Loucy (cell line): ENCODE measurements around the gene TSHZ2.

Experiments used
- H2AFZ ChIP-seq: fragments of 200-600 bp; sonication (generic); 2 replicates; pipeline ENCODE4 v1.6.0; 2016; ENCODE audit warnings: antibody characterized with exemption, mild to moderate bottlenecking, low read length, moderate library complexity
- H3F3A ChIP-seq: fragments of 200-600 bp; 2 replicates; pipeline ENCODE4 v1.6.0; 2016; ENCODE audit warnings: antibody characterized with exemption, low read depth, mild to moderate bottlenecking
- H3K27me3 ChIP-seq: fragments of 200-600 bp; sonication (generic); 2 replicates; pipeline ENCODE4 v1.6.1; 2014; ENCODE audit warnings: low read length, mild to moderate bottlenecking; ENCODE audit not compliant: insufficient read depth, poor library complexity, severe bottlenecking
- H3K36me3 ChIP-seq: fragments of 200-600 bp; sonication (generic); 2 replicates; pipeline ENCODE4 v1.6.1; 2016; ENCODE audit warnings: low read length; ENCODE audit not compliant: insufficient read depth
- H3K4me1 ChIP-seq: fragments of 200-600 bp; sonication (generic); 2 replicates; pipeline ENCODE4 v1.5.1; 2014; ENCODE audit warnings: low read length, mild to moderate bottlenecking; ENCODE audit not compliant: insufficient read depth, poor library complexity, severe bottlenecking
- H3K4me2 ChIP-seq: fragments of 200-600 bp; sonication (generic); 2 replicates; pipeline ENCODE4 v1.6.0; 2014; ENCODE audit warnings: antibody characterized with exemption, low read length, low read depth, mild to moderate bottlenecking; ENCODE audit not compliant: poor library complexity, severe bottlenecking
- H3K4me3 ChIP-seq: fragments of 200-600 bp; sonication (generic); 2 replicates; pipeline ENCODE4 v1.5.1; 2014; ENCODE audit warnings: low read length, mild to moderate bottlenecking, mixed read lengths; ENCODE audit not compliant: poor library complexity, severe bottlenecking
- H3K79me2 ChIP-seq: fragments of 200-600 bp; sonication (generic); 2 replicates; pipeline ENCODE4 v1.6.1; 2014; ENCODE audit warnings: low read length; ENCODE audit not compliant: insufficient read depth
- H3K9ac ChIP-seq: fragments of 200-600 bp; sonication (generic); 2 replicates; pipeline ENCODE4 v1.6.0; 2014; ENCODE audit warnings: mild to moderate bottlenecking, low read depth, low read length, moderate library complexity; ENCODE audit not compliant: poor library complexity, severe bottlenecking
- H3K9me2 ChIP-seq: fragments of 200-600 bp; sonication (generic); replicated peaks from 2 replicates; pipeline ENCODE4 v1.6.1; 2016; ENCODE audit warnings: low read depth, low read length, mixed read lengths
- H3K9me3 ChIP-seq: fragments of 200-600 bp; sonication (generic); 2 replicates; pipeline ENCODE4 v1.6.1; 2014; ENCODE audit warnings: mild to moderate bottlenecking, antibody characterized with exemption, low read length, low read depth; ENCODE audit not compliant: insufficient read depth
- H4K20me1 ChIP-seq: fragments of 200-600 bp; sonication (generic); 2 replicates; pipeline ENCODE4 v1.6.0; 2014; ENCODE audit warnings: antibody characterized with exemption, low read length, mild to moderate bottlenecking; ENCODE audit not compliant: insufficient read depth, poor library complexity, severe bottlenecking
- EZH2phosphoT487 ChIP-seq: fragments of 200-600 bp; IDR thresholded peaks from 2 replicates; pipeline ENCODE4 v1.6.1; 2018; ENCODE audit warnings: antibody characterized with exemption, mild to moderate bottlenecking, moderate library complexity, borderline replicate concordance
- TF ChIP-seq, protein P1 (sequence below): fragments of 200-600 bp; sonication (generic); conservative IDR thresholded peaks from 2 replicates; pipeline ENCODE4 v1.5.1; 2014; ENCODE audit warnings: mild to moderate bottlenecking, antibody characterized with exemption, low read length

Gene TSHZ2

DNA sequence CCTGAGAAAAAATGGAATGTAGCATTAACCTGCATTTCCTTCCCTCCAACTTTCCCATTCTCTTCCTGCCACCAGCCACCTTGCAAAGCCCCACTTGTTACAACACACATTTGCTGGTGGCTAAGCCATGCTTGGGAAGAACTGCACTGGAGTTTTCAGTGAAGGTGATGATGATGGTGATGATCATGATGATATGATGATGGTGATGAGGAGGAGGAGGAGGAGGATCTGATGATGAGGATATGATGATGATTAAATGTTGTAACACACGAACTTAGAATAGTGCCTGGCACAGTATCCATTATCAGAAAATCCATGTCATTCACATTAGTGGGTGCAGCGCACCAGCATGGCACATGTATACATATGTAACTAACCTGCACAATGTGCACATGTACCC is 297.2 kb downstream of the TSHZ2 start:
- H3K27me3 ChIP-seq: no peaks in the 10 kb centered on the region
- no peaks in the 10 kb centered on the region for H3K9me2 ChIP-seq
- no peaks in the 10 kb centered on the region for H3K79me2 ChIP-seq
- no peaks in the 10 kb centered on the region for H3F3A ChIP-seq
- H3K4me3 ChIP-seq: no peak overlapping the region
- no peaks in the 10 kb centered on the region for H4K20me1 ChIP-seq
- no peak overlapping the region for H3K4me2 ChIP-seq
- no peaks in the 10 kb centered on the region for H3K36me3 ChIP-seq
- H3K4me1 ChIP-seq: no peaks in the 10 kb centered on the region
- no peak overlapping the region for H3K9ac ChIP-seq
- TF ChIP-seq, protein P1, sequence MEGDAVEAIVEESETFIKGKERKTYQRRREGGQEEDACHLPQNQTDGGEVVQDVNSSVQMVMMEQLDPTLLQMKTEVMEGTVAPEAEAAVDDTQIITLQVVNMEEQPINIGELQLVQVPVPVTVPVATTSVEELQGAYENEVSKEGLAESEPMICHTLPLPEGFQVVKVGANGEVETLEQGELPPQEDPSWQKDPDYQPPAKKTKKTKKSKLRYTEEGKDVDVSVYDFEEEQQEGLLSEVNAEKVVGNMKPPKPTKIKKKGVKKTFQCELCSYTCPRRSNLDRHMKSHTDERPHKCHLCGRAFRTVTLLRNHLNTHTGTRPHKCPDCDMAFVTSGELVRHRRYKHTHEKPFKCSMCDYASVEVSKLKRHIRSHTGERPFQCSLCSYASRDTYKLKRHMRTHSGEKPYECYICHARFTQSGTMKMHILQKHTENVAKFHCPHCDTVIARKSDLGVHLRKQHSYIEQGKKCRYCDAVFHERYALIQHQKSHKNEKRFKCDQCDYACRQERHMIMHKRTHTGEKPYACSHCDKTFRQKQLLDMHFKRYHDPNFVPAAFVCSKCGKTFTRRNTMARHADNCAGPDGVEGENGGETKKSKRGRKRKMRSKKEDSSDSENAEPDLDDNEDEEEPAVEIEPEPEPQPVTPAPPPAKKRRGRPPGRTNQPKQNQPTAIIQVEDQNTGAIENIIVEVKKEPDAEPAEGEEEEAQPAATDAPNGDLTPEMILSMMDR: no peak
- no peak for TF ChIP-seq EZH2phosphoT487
- no peak overlapping the region for H2AFZ ChIP-seq
- no peaks in the 10 kb centered on the region for H3K9me3 ChIP-seq

DNA sequence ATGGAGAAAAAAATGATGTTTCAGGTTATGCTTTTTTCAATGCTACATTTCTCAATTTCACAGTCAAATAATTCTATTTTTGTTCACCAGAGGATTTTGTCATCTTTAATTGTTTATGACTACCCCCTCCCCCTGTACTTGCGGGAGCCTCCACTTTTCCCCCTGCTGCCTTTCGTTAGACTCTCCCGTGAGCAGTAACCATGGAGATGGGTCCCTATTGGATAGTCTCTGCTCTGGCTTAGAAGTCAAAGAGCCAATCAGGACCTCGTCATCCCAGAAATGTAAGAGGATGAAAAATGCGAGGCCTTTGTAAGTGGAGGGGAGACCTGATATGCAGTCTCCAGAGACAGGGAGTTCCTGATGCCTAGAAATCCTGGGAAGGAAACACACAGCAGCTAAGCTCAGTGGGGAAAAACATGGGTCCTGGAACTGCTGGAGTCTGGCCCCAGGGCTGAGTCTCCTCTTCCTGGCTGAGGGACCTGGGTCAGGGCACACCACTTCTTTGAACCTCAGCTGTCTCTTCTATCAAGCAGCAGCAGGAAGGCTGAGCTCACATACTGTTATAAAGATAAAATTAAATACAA is 298.7 kb downstream of the TSHZ2 start:
- Histone ChIP-seq H2AFZ (no peak overlapping the region), H3K4me1 (no peaks in the 10 kb centered on the region), H3K4me2 (no peak overlapping the region), H3K79me2 (no peaks in the 10 kb centered on the region), H4K20me1 (no peaks in the 10 kb centered on the region), H3F3A (no peaks in the 10 kb centered on the region), H3K36me3 (no peaks in the 10 kb centered on the region), H3K4me3 (no peak overlapping the region), H3K9ac (no peak overlapping the region), H3K9me3 (no peaks in the 10 kb centered on the region), H3K9me2 (no peaks in the 10 kb centered on the region), H3K27me3 (no peaks in the 10 kb centered on the region)
- TF ChIP-seq, protein P1: no peak
- TF ChIP-seq EZH2phosphoT487: no peak

DNA sequence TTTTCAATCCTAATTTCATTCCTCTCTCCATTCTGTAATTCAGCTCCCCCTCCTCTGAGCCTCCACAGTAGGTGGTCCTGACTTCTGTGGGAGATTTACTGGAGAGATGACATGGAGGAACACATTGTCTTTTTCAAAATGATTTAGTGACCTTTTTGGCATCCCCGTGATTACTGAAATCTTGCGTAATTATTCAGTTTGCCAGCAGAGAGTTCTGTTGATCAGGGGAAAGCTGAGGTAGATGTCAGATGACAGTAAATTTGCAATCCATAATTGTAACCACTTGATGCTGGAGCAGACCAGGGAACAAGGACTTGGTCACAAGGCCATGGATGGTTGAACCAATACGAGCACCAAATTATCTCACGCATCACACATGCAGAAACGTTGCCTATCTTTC is 302.2 kb downstream of the TSHZ2 start:
- Histone ChIP-seq H3K9ac (no peak overlapping the region), H4K20me1 (no peaks in the 10 kb centered on the region), H3K9me2 (no peaks in the 10 kb centered on the region), H3F3A (no peaks in the 10 kb centered on the region), H3K27me3 (no peaks in the 10 kb centered on the region), H3K4me2 (no peak overlapping the region), H3K79me2 (no peaks in the 10 kb centered on the region), H3K9me3 (no peaks in the 10 kb centered on the region), H3K36me3 (no peaks in the 10 kb centered on the region), H3K4me3 (no peak overlapping the region), H2AFZ (no peak overlapping the region), H3K4me1 (no peaks in the 10 kb centered on the region)
- TF ChIP-seq EZH2phosphoT487: no peak
- TF ChIP-seq, protein P1: no peak
